ENCODE results near the gene MRPL47. TPM values are rescaled to one million over a fixed set of nuclear protein-coding genes. Genes with fewer than 3 reads are reported as not detected.

MRPL47 gene
- 19.6 and 21.1 TPM in 2 replicates for total RNA-seq

DNA sequence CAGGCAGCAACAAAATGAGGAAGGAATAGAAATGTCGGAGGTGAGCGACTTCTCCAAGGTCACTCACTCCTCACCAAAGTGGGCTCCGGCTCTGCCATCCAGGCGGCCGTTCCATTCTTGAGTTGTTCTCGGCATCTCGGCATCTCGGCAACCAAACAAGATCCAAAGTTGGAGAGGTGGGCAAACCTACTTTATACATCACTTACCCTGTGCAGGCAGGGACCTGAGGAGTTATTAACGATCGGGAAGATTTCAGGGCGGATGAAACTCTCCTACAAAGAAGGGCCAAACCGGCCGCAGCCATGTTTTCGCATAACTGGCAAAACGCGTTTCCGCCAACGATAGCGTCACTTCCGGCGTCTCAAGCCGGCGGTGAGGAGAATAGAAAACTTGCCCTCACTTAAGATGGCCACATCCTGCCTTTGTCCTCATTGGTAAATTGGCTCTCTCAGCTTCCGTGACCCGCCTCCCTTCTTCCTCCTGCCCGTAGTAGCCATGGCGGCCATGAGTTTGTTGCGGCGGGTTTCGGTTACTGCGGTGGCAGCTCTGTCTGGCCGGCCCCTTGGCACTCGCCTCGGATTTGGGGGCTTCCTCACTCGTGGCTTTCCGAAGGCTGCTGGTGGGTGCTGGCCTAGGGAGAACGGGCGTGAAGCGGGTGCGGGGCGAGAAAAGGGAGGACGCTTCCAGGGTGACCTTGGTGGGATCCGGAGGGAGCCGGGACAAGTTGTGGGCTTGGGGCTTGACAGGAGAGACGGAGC lies at the start of gene MRPL47, which contains the start of gene NDUFB5:
MRPL47 (minus strand) TSS at position 318 of the 758 bp plus-strand sequence; CDS start at position 304, 14 bp downstream.
NDUFB5 (plus strand) TSS at position 474 of the 758 bp plus-strand sequence; CDS start at position 496, 22 bp downstream.

DNA sequence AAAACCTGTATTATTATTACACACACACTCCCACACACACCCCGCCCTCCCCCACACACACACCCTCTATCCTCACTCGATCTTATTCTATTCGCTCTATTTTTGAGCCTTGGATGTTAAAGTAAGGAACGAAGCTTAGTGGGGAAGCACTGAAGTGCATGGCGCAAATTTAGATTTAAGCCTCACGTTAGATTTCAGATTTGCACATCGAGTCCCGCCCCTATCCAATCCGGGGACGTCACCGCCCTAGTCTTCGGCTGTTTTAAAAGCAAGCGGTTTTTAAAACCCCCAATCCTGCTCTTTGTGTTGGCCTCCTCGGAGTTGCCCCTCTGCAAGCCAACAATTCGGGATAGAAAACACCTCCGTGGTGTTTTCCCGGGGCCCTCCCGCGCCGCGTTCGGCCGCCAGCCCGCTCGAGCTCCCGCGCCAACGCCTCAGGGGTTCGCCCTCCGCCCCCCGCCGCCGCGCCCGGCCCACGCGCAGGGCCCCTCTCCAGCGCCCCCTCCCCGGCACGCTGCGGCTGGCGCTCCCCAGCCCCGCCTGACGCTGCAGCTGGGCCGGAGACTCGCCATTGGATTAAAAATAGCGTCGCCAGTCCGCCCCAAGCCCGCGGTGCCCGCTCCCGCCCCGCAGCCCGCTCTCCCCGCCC lies 48.1 kb upstream of the MRPL47 start, which contains the start of gene USP13:
USP13 (plus strand) TSS at position 594 of the 649 bp plus-strand sequence. CDS start 186 bp downstream, outside the sequence.

DNA sequence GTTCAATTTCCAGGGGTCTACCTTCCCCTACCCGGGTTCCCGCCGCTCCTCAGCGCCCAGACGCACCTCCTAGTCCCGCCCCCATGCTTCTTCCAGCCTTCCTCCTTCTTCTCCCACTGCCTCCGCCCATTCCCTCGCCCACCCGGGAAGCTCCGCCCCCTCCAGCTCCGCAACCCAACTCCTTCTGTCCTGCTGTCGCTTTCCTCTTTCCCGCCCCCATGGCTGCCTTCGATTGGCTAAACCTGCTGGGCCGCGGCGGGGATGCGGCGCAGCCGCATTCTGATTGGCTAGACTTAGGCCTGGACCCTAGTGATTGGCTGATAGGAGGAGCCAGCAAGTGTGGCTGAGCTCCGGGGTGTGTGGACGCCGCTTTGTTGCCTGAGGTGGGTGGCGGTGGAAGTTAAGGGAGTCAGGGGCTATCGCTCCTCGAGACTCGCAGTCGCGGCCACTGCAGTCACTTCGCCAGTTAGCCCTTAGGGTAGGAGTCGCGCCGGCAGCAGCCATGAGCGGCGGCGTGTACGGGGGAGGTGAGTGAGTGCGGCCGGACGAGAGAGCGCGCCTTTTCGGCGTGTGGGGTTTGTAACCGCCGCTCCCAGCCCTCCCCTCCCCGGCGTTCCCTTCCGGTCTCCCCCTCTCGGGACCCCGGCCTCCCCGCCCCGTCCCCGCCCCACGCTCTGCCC lies 41.7 kb downstream of the MRPL47 start, which contains the start of gene ACTL6A:
ACTL6A (plus strand) TSS at position 336 of the 680 bp plus-strand sequence; CDS start at position 503, 167 bp downstream.

Other genes with a start within 250 kb of the MRPL47 start
- 37.1 and 43.5 TPM in 2 replicates for gene GNB4, start 153.2 kb downstream of the MRPL47 start, total RNA-seq
- gene ACTL6A, start 41.7 kb downstream of the MRPL47 start, total RNA-seq = 34.8 and 36.9 TPM in 2 replicates
- gene NDUFB5, start 156 bp upstream of the MRPL47 start, total RNA-seq = 110 and 119 TPM in 2 replicates
- gene USP13, start 48.4 kb upstream of the MRPL47 start, total RNA-seq = 2.3 and 5.3 TPM in 2 replicates